ENCODE measurements around the gene EMX2.

GRCh38 chr10:117496031-117496430 is 46.5 kb upstream of the EMX2 start:
- no peak for TF ChIP-seq ZNF274 (IDR thresholded peaks at IDR 0.05; ENCODE audit: low read depth, low read length)
- TF ChIP-seq YY1 (IDR thresholded peaks at IDR 0.05; ENCODE audit: insufficient read depth, insufficient read length) = no peak
- TF ChIP-seq SUZ12 (IDR thresholded peaks at IDR 0.05; ENCODE audit: extremely low read depth, insufficient read depth, insufficient read length) = no peak

Measured in NT2/D1 (cell line).